GM20431 (cell line): Measurements from ENCODE around the gene IGF2BP2.

Source experiments
- in situ Hi-C: fragments of 300-500 bp; cut with MseI, MboI; formaldehyde crosslinking; loops from one replicate; pipeline ENCODE4 v1.15.0; 2020; ENCODE audit warnings: low sequenced_read_pairs; ENCODE audit not compliant: unreplicated experiment

IGF2BP2 gene

DNA sequence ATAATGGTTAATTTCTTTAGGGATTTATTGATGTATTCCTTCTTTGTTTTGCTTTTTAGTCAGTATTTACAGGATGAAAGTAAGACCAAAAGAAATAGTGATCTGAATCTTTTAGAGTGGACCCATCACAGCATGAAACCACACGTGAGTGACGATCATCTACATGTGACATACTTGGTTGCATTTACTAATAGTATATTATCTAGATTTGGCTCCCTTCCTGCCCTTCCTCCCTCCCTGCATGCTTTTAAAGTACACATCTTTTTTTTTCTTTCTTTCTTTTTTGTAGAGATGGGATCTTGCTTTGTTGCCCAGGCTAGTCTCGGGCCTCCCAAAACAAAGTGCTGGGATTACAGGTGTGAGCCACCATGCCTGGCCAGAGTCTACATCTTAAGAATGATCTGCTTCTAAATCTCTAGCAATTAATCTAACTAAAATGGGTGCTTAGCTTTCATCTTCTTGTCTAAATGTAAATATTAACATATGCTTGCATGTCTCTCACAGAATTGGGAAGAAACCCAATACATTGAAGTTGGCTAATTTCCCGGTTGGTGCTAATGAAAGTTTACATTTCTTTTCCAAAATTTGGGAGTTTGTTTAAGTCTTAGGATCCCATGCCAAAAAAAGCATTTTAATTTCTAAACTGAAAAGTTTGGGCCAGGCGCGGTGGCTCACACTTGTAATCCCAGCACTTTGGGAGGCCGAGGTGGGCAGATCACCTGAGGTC is 200.7 kb downstream of the IGF2BP2 start:
- in situ Hi-C loops = no loop called here

DNA sequence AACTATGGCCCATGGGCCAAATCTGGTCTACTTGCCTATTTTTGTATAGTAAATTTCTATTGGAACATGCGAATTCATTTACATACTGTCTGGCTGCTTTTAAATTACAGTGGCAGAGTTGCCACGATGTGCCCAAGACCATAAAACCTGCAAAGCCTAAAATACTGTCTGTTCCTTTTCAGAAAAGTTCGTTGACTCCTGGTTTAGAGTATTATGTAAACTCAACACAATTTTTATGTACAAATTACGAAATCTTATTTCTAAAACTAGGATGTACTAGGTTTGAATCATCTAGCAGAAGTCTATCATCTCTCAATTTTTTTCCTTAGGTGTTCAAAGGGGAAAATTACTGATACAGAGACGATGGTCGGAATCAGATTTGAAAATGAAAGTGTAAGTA is 211.8 kb downstream of the IGF2BP2 start:
- in situ Hi-C loops = no loop called here

DNA sequence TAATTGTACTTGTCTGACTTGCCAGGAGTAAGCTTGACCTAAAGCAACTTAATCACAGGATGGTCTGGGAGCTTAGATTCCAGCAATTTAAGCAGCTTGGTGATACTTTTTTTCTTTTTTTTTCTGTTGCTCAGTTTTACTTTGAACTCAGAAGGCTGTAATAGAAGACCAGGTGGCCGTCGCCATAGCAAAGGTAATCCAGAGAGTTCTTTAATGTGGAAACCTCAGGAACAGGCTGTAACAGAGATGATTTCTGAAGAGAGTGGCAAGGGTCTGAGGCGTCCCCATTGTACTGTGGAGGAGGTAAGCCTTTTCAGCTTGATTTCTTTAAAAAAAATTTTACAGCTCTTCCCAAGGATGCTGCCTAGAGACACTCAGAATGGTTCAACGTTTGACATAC is 218.6 kb downstream of the IGF2BP2 start:
- in situ Hi-C loops = no loop called here

DNA sequence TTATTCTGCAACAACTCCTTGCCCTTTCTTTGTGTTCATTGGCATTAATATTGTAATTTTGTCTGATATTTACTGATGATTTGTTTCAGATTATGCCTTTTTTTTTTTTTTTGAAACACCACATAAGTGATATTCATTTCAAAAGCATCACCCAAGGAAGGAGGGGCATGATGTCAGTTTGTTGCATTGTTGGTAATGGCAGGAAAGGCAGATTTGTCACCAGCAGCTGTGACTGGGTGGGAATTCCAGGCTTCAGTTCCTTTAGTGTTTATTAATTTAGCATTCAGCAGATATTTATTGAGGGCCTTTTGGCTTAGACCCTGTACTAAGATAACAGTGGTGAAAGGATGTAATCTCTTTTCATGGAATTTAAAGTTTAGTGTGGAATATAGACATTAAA is 219.3 kb downstream of the IGF2BP2 start:
- in situ Hi-C loops = no loop called here

DNA sequence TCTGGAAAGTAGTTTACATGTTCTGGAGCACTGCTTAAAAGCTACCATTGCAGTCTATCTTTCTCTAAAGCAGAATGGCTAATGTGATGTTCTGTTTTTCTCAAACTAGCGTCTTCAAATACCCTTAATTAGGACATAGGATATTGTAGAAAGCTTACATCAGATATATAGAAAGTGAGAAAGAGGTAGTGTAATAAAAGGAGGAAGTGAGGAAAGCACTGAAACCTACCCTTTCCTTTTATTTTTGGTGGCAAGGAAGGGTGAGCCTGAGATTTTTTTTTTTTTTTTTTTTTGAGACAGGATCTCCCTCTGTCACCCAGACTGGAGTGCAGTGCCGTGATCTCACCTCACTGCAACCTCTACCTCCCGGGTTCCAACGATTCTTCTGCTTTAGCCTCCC is 229.3 kb downstream of the IGF2BP2 start:
- in situ Hi-C loops = no loop called here

DNA sequence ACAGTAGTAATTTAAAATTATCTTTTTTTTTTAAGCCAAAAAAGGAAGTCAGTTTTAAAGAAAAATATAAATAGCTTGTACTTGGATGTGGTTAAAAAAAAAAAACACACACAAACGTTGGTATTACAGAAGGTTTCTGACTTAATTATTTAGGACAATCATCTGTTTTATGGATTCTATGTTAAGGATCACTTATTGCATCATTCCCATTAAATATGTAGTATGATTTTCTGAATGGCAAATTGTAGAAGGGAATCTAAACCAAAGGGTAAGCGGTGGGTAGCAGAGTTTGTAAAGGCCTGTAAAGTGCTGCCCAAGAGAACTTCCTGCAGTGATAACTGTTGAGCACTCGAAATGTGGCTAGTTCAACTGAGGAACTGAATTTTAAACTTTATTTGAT is 230.8 kb downstream of the IGF2BP2 start:
- in situ Hi-C loops = no loop called here
